CD4-positive, alpha-beta T cell treated with Interleukin-2 at 100 ng/mL for 4 hours (primary cell): ENCODE results near the gene KRTAP19-3.
A peak's percentile ranks its signal among the peaks of the same experiment; 100 is the strongest.

Experiments
- DNase-seq: peaks from one replicate; pipeline ENCODE4 v3.0.0-alpha.2; 2020; ENCODE audit warnings: low spot score

KRTAP19-3 gene

DNA sequence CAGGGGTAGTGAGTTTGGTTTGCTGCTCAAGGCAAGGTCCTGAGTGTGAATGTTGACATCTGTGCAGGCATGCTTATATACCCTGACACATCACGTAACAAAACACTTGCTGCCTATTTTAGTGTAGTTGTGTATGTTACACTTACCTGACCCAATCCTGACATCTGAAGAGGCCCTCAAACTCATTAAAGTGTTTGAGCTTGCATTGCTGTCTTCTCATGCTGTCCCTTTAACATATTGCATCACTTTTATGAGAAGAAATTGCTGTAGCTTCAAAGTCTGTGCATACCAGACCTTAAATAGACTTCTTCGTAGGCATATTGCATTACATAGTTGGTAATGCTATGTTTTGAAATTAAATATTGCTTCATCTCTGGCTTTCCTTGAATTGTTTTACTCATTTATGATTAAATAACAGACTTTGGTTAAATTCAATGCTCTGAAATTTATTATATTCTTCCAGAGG lies at the start of gene KRTAP19-3:
Gene KRTAP19-3, minus strand, starts transcription at position 51 of the 466 bp plus-strand sequence. CDS start 56 bp downstream, outside the sequence.
- no peak for DNase-seq

- DNase-seq: no peak
Measured at GRCh38 chr21:30518876-30519275, 27.1 kb upstream of the KRTAP19-3 start.

GRCh38 chr21:30515681-30516080 lies 23.9 kb upstream of the KRTAP19-3 start:
- DNase-seq: no peak

DNA sequence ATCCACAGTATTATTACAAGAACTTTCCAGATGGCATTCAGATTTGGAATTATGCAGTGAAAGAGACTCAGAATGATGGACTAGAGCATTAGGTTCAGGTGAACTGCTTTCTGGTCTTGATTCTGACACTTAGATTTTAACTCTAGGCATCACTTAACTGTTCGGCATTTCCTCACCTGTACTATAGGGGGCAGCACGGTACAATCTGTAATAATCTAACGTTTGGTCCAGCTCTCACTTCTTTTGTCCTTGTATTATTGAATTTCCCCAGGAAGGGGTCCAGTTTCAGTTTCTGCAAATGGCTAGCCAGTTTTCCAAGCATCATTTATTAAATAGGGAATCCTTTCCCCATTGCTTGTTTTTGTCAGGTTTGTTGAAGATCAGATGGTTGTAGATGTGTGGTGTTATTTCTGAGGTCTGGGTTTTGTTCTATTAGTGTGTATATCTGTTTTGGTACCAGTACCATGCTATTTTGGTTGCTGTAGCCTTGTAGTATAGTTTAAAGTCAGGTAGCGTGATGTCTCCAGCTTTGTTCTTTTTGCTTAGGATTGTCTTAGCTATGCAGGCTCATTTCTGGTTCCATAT lies 13.9 kb upstream of the KRTAP19-3 start:
- DNase-seq: peak; percentile 1

DNA sequence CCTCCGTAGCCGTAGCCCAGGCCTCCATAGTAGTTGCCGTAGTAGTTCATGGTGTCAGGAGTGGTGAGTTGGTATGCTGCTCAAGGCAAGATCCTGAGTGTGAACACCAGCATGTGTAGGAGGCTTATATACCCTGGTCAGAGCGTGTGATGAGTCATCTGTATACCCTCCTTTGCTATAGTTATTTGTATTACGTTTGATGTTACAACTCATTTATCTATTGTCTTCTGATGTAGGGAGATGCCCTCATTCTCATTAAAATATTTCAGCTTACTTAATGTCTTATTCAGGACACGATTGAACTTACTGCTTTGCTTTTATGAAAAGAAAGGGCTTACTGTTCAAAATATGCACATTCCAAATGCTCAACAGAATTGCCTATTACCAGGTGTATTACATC lies 10.2 kb upstream of the KRTAP19-3 start, which contains the start of gene KRTAP19-5:
Gene KRTAP19-5, minus strand, starts transcription at position 101 of the 400 bp plus-strand sequence. Its CDS starts 51 bp downstream, at position 50.
- no peak for DNase-seq

DNA sequence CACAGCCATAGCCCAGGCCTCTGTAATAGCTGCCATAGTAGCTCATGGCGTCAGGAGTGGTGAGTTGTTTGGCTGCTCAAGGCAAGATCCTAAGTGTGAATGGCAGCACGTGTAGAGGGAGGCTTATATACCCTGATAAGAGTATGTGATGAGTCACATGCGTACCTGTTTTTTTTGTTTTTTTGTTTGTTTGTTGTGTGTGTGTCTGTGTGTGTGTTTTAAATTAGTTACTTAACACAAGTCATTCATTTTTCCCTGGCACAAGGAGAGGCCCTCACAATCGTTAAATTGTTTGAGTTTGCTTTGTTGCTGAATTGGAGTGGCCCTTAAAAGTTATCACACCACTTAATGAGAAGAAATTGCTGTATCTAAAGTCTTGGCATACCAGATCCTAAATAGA lies 5.3 kb upstream of the KRTAP19-3 start, which contains the start of gene KRTAP19-4:
Gene KRTAP19-4, minus strand, starts transcription at position 101 of the 400 bp plus-strand sequence. Its CDS starts 55 bp downstream, at position 46.
- no peak for DNase-seq

DNA sequence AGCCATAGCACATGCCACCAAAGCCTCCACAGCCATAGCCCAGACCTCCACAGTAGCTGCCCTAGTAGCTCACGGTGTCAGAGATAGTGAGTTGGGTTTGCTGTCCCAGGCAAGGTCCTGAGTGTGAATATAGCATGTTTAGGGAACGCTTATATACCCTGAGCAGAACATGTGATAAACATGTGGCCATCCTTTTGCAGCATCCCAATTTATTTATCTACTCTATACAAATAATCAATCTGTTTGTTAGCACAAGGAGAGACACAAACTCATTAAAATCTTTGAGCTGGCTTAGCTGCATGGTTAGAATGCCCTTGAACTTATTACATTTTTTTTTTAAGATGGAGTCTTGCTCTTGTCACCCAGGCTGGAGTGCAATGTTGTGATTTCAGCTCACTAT lies 4.5 kb downstream of the KRTAP19-3 start, which contains the start of gene KRTAP19-2:
Gene KRTAP19-2, minus strand, starts transcription at position 101 of the 400 bp plus-strand sequence. Its CDS starts 88 bp downstream, at position 13.
- DNase-seq: no peak

DNA sequence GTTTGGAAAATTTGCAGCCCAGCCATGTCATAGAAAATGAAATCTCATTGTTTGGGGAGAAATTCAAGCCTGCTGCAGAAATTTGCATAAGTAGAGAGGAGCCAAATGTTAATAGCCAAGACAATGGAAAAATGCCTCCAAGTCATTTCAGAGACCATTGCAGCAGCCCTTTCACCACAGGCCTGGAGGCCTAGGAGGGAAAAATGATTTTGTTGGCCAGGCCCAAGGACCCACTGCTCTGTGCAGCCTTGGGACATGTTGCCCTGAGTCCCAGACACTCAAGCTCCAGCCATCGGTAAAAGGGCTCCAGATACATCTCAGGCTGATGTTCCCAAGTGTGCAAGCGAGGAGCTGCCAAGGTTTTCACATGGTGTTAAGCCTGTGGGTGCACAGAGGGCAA lies 5.6 kb downstream of the KRTAP19-3 start:
- no peak for DNase-seq

- no peak for DNase-seq
Measured at GRCh38 chr21:30482130-30482529, 9.7 kb downstream of the KRTAP19-3 start.

DNA sequence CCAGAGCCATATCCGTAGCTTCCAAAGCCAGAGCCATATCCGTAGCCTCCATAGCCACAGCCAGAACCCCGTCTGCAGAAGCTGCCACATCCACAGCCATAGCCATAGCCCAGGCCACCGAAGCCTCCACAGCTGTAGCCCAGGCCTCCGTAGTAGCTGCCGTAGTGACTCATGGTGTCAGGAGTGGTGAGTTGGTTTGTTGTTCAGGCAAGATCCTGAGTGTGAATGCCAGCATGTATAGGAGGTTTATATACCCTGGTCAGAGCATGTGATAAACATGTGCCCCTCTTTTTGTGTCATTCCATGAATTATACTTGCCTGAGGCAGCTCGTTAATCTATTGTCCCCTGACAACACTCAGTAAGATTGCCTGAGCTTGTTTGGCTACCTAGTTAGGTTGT lies 11.7 kb downstream of the KRTAP19-3 start, which contains the start of gene KRTAP19-1:
Gene KRTAP19-1, minus strand, starts transcription at position 223 of the 400 bp plus-strand sequence. Its CDS starts 50 bp downstream, at position 173.
- no peak for DNase-seq

- no peak for DNase-seq
Measured at GRCh38 chr21:30479259-30479658, 12.6 kb downstream of the KRTAP19-3 start.

DNA sequence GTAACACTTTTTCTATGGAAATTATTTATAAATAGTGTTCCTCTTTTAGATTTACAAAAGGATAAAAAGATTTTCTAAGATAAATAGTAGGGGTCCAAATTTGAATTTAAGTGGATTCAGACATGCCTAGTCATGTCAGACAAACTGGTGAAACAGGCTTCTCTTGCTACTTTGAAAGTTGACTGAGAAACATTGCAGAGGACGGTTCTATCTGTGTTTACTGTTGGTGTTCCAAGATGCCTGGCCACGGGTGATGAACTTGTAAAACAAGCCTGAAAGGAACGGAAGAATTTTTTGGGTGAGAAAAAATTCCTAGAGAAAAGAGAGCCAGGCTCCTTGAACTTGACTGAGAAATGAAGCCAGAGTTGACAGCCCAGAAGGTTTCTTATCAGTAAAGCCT lies 13.8 kb downstream of the KRTAP19-3 start:
- no peak for DNase-seq

- DNase-seq: no peak
Measured at GRCh38 chr21:30468900-30469714, 22.7 kb downstream of the KRTAP19-3 start.

DNA sequence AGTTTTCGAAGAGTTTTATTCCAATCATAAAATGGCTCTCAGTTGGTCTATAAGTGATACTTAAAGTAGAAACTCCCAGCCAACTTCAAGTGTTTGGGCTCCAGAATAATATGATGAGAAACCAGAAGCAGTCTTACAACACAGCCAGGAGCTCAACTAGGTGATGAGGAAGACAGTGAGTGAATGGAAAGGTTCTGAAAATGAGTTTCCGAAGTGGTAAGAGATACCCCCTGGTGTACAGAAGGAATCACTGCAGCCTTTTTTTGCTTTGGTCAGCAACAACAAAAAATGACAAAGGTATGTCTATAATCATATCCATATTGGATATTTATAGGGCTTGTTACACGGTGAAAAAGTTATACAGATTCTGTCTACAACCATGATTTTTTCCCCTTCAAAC lies 28.1 kb downstream of the KRTAP19-3 start:
- no peak for DNase-seq

DNA sequence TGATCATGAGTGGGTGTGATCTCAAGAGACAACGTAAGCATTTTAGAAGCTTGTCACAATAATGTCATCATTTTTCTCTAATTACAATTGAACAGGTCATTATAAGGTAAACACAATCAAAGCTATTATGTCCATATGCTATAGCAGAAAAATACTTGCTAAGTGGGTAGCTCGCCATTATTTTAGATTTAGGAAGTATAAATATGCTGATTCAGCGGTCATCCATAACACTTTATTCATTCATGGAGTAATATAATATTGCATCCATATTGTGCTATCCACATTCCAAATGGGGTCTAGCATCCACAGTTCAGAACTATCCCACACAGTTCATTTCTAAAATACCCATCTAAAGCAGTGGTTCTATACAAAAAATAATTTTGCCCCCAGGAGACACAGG lies 43.3 kb downstream of the KRTAP19-3 start:
- DNase-seq: no peak

DNA sequence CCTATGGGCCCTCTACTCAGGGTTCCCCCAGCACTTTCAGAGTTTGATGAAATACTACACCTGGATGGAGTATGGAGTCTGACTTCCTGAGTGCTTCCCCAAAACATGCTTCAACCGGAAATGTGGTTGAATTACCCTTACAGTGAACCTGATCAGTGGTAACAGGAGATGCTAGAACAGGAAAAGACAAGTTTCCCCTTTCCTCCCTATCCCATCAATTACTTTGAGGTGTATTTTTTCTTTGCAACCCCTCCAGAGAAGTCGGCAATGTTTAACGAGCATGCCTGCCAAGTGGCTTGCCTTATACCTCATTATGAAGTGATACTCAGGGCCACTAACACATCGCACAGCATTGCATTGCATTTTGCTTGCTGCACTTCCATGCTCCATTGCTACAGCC lies 44.8 kb downstream of the KRTAP19-3 start:
- no peak for DNase-seq

DNA sequence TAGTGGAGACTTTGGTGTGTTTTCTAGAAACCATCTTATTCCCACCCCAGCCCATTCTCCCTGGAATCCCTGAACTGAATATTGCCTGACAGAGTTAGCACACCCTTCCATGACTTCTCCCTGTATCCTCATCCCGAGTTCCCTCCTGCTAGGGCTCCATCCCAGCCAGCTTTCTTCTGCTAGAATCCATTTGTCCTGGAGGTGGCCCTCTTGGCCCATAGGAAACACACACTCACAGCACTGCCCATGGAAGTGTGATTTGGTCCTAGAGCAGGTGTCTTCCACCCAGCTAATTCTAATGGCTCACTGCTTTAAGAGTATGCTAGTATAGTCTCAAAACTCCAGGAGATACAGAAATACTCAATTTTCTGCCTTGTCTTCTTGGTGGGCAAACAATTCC lies 47.6 kb downstream of the KRTAP19-3 start:
- no peak for DNase-seq

DNA sequence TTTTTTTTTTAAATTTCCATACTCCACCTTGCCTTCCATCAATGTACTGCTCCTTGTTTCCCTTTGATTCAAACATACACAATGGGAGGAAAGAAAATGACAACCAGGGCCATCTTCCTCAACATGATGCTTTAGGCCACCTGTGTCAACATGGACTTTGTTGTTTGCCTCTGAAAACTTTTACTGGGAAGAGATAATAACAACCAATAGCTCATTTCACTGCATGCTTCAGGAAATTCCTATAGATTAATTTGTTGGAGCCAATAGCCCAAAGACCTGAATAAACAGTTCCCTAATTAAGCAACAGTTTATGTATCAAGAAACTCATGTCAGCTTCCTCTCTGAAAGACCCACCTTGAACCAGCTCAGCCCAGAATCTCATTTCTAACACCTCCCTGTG lies 48.6 kb downstream of the KRTAP19-3 start:
- DNase-seq: no peak
